ENCODE data around the gene HES5.

DNA sequence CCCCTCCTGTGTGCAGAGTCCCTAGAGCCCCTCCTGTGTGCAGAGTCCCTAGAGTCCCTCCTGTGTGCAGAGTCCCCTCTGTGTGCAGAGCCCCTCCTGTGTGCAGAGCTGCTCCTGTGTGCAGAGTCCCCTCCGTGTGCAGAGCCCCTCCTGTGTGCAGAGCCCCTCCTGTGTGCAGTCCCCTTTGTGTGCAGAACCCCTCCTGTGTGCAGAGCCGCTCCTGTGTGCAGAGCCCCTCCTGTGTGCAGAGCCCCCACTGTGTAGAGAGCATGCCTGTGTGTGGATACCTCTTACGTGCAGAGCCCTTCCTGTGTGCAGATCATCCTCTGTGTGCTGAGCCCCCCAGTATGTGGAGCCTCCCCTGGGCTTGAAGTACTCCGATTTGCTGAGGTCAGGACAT, 8.3 kb upstream of the HES5 start:
- no peak for TF ChIP-seq CTCF (conservative IDR thresholded peaks at IDR 0.05; ENCODE audit: low read depth in 2 of 2)
- TF ChIP-seq EZH2 (IDR thresholded peaks at IDR 0.05; ENCODE audit: low read depth, unreplicated experiment): no peak
- TF ChIP-seq JUNB (IDR thresholded peaks at IDR 0.05; ENCODE audit: unreplicated experiment): no peak
- TF ChIP-seq, protein P1, sequence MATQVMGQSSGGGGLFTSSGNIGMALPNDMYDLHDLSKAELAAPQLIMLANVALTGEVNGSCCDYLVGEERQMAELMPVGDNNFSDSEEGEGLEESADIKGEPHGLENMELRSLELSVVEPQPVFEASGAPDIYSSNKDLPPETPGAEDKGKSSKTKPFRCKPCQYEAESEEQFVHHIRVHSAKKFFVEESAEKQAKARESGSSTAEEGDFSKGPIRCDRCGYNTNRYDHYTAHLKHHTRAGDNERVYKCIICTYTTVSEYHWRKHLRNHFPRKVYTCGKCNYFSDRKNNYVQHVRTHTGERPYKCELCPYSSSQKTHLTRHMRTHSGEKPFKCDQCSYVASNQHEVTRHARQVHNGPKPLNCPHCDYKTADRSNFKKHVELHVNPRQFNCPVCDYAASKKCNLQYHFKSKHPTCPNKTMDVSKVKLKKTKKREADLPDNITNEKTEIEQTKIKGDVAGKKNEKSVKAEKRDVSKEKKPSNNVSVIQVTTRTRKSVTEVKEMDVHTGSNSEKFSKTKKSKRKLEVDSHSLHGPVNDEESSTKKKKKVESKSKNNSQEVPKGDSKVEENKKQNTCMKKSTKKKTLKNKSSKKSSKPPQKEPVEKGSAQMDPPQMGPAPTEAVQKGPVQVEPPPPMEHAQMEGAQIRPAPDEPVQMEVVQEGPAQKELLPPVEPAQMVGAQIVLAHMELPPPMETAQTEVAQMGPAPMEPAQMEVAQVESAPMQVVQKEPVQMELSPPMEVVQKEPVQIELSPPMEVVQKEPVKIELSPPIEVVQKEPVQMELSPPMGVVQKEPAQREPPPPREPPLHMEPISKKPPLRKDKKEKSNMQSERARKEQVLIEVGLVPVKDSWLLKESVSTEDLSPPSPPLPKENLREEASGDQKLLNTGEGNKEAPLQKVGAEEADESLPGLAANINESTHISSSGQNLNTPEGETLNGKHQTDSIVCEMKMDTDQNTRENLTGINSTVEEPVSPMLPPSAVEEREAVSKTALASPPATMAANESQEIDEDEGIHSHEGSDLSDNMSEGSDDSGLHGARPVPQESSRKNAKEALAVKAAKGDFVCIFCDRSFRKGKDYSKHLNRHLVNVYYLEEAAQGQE (IDR thresholded peaks at IDR 0.05; ENCODE audit: unreplicated experiment): no peak
- TF ChIP-seq POLR2AphosphoS5 (IDR thresholded peaks at IDR 0.05; ENCODE audit: low read depth): no peak
- TF ChIP-seq, protein P2, sequence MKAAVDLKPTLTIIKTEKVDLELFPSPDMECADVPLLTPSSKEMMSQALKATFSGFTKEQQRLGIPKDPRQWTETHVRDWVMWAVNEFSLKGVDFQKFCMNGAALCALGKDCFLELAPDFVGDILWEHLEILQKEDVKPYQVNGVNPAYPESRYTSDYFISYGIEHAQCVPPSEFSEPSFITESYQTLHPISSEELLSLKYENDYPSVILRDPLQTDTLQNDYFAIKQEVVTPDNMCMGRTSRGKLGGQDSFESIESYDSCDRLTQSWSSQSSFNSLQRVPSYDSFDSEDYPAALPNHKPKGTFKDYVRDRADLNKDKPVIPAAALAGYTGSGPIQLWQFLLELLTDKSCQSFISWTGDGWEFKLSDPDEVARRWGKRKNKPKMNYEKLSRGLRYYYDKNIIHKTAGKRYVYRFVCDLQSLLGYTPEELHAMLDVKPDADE (IDR thresholded peaks at IDR 0.05): no peak
- TF ChIP-seq ZNF114 (CRISPR knock-in tag; IDR thresholded peaks at IDR 0.05): no peak
- TF ChIP-seq EZH2phosphoT487 (IDR thresholded peaks at IDR 0.05; ENCODE audit: unreplicated experiment): no peak
- TF ChIP-seq ZNF331 (CRISPR knock-in tag; IDR thresholded peaks at IDR 0.05; ENCODE audit: low read depth): no peak
- TF ChIP-seq CREB1 (CRISPR knock-in tag; IDR thresholded peaks at IDR 0.05; ENCODE audit: low read depth): no peak
- no peak for TF ChIP-seq NANOG (IDR thresholded peaks at IDR 0.05; ENCODE audit: borderline replicate concordance)
- no peak for TF ChIP-seq STAT1 (IDR thresholded peaks at IDR 0.05; ENCODE audit: unreplicated experiment)
- no peak for TF ChIP-seq ZNF462 (CRISPR knock-in tag; IDR thresholded peaks at IDR 0.05)
